HL-60/S4 treated with phorbol 12-myristate 13-acetate at 8.2 ng/mL for 4 days and 3 days (cell line): ENCODE results near the gene PDE8A.

Experiments used
- in situ Hi-C: fragments of 300-500 bp; cut with MboI; formaldehyde crosslinking; loops from 2 replicates; pipeline ENCODE4 v1.15.0; 2022; ENCODE audit warnings: low sequenced_read_pairs

The PDE8A gene, protein sequence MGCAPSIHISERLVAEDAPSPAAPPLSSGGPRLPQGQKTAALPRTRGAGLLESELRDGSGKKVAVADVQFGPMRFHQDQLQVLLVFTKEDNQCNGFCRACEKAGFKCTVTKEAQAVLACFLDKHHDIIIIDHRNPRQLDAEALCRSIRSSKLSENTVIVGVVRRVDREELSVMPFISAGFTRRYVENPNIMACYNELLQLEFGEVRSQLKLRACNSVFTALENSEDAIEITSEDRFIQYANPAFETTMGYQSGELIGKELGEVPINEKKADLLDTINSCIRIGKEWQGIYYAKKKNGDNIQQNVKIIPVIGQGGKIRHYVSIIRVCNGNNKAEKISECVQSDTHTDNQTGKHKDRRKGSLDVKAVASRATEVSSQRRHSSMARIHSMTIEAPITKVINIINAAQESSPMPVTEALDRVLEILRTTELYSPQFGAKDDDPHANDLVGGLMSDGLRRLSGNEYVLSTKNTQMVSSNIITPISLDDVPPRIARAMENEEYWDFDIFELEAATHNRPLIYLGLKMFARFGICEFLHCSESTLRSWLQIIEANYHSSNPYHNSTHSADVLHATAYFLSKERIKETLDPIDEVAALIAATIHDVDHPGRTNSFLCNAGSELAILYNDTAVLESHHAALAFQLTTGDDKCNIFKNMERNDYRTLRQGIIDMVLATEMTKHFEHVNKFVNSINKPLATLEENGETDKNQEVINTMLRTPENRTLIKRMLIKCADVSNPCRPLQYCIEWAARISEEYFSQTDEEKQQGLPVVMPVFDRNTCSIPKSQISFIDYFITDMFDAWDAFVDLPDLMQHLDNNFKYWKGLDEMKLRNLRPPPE

DNA sequence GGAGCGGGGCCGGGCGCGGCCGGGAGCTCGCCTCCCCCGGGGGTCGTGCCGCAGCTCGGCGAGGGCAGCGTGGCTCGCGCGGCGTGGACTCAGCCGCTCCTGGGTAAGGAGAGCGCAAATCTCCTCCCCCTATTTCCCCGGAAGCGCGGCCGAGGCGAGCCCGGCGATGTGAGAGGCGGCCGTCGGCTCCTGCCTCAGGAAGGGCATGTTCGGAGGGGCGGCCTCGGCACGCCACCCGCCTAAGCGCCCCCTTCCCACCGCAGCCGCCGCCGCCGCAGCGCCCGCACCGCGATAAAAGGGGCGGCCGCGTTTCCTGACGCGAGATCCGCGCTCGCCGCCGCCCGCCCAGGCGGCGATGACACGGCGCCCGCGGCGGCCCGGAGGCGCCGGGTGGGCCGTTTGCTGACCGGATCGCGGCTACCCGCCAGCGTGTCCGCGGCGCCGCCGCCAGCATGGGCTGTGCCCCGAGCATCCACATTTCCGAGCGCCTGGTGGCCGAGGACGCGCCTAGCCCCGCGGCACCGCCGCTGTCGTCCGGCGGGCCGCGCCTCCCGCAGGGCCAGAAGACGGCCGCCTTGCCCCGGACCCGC, at the start of gene PDE8A:
TSS of gene PDE8A (plus strand) at position 146 of the 590 bp plus-strand sequence. CDS start at position 453, 307 bp downstream.
- in situ Hi-C loops, result no loop called here

DNA sequence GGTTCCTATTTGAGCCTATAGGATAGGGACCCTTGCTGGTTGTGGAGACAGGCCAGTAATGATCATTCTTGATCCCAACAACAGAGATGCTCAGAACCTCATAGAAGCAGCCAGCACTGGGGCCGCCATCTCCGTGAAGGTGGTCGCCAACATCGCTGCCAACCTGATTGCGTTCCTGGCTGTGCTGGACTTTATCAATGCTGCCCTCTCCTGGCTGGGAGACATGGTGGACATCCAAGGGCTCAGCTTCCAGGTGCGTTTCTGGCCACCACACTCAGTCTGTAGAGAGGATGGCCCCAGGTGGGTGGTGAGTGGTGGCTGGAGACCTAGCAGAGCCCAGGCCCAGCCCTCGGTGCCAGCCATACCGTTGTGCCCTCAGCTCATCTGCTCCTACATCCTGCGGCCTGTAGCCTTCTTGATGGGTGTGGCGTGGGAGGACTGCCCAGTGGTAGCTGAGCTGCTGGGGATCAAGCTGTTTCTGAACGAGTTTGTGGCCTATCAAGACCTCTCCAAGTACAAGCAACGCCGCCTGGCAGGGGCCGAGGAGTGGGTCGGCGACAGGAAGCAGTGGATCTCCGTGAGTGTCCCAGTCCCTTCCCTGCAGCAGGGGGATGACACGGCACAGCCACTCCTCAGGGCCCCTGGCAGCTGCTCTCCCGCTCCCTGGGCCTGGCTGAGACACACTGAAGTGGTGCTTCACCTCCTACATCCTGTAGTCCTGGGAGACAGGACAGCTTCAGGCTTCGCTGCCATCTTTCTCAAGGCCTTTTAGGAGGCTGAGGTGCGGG, 46.5 kb upstream of the PDE8A start:
- in situ Hi-C loops, result no loop called here

DNA sequence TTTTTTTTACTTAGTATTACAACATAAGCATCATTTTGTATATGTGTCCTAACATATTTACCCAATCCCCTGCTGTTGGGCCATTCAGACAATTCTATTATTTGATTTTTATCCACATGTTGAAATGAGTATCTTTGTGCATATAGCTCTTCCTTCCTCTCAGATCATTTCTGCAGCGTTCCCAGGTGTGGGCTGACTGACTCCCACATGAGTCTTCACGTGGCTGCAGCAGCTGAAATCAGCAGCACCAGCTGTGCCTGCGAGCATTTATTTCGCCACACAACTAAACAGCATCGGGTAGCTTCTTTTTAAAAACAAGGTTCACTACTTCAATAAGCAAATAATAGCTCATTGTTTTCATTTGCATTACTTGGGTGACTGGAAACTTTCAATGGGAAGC, 44.5 kb upstream of the PDE8A start:
- in situ Hi-C loops, result no loop called here

DNA sequence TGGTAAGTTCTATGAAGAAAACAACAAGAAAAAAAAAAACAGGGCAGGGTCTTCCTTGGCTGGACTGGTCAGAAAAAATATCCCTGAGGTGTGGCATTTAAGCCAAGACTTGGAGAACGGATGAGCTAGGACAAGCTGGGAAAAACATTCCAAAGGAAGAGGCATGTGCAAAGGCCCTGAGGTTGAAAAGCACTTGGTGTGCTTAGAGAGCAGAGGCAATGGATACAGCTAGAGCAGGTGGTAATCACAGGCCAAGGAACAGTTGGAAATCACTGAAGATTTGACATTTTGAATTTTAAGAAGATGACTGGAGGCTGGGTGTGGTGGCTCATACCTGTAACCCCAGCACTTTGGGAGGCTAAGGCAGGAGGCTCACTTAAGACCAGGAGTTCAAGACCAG, 42.9 kb upstream of the PDE8A start:
- in situ Hi-C loops, result no loop called here

DNA sequence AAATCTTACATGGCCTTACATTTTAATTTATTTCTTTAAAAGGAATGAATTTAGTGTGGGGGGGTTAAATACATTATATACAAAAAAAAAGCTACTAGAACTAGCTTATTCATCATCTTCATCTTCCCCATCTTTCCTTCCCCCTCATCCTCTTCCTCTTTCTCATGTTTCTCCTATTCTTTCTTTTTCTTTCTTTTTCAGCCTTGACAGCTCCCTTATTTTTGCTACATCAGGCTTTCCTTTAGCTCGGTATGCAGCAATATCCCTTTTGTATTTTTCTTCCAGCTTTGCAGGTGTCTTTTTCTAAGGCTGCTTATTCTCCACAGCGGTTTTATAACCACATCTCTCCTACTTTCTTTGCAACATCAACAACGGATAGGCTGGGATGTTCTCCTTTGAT, 41.3 kb upstream of the PDE8A start:
- in situ Hi-C loops, result no loop called here

DNA sequence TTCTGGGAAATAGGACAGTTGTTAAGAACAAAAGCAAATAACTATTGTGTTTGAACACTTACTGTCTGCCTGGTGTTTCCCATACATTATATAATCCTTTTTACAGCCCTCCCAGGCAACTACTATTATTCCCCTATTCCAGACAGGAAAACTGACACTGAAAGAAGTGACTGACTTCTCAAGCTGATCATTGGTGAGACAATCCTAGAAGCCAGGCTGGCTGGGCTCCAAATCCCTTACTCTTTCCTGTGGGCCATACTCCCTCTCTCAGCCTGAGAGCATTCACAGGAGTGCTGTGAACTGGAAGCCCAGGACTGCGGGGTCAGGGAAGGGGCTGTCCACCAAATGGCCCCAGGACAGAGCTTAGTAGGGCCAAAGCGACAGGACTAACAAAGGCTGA, 39.2 kb upstream of the PDE8A start:
- in situ Hi-C loops, result no loop called here

DNA sequence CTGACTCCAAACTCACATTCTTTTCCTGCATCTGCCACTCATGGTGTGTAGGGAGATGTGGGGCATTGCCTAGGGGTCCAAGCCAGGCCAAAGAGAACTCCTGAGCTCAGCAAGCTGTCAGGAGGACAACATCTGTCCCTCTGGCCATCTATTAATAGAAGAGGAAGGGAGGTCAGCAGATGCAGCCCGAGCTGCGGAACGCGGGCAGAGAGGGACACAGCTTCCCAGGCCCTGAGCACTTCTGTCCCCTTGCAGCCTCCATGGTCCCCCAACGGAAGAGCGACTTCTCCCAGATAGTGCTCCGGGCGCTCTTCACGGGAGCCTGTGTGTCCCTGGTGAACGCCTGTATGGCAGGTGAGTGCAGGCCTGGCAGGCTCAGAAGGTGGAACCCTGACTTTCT, 37.3 kb upstream of the PDE8A start:
- in situ Hi-C loops, result no loop called here

DNA sequence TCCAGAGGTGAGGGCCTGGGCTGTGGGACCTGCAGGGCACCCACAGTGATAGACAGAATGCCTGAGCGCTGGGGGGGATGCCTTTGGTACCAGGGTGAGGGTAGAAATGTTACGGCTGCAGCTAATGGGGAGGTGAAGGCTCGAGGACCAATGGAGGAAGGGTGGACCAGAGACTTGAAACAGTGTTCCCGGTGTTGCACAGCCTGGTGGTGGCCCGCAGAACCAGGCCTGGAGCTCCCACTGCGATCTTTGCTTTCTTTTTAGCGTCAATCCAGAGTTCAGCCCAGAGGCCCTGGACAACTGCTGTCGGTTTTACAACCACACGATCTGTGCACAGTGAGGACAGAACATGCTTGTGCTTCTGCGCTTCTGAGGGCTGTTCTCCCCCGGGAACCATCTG, 36.8 kb upstream of the PDE8A start:
- in situ Hi-C loops, result no loop called here

DNA sequence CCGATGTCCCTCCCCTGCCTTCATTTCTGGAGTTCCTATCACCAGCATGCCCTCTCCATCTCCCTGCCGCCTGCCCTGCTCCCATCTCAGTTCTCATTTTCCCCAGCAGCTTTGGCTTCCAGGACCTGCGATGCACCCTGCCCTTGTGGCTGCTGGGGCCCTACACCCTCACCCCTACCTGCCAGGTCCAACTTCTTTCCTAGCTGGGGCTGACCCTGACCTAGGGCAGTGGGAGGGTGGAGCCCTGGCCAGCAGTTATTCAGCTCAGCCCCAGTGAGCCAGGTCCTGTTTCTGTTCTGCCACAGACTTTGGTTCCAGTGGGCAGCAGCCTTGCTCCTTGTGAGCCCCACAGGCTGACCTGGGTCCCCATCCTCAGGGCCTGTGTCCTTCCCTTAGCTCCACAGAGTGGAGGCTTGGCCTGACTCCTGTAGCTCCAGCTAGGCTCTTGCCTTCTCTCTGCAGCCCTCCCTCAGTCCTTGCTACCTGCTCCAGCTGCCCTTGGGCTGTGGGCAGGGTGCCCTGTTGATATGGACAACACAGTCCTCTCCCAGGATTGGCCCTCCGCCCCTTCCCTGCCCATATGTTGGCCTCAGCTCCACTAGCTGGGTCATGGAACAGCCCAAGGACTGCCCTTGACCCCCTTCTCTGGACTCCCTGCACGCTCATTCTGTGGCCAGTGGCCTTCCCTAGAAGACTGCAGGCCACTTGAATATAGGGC, 34.7 kb upstream of the PDE8A start:
- in situ Hi-C loops, result no loop called here

DNA sequence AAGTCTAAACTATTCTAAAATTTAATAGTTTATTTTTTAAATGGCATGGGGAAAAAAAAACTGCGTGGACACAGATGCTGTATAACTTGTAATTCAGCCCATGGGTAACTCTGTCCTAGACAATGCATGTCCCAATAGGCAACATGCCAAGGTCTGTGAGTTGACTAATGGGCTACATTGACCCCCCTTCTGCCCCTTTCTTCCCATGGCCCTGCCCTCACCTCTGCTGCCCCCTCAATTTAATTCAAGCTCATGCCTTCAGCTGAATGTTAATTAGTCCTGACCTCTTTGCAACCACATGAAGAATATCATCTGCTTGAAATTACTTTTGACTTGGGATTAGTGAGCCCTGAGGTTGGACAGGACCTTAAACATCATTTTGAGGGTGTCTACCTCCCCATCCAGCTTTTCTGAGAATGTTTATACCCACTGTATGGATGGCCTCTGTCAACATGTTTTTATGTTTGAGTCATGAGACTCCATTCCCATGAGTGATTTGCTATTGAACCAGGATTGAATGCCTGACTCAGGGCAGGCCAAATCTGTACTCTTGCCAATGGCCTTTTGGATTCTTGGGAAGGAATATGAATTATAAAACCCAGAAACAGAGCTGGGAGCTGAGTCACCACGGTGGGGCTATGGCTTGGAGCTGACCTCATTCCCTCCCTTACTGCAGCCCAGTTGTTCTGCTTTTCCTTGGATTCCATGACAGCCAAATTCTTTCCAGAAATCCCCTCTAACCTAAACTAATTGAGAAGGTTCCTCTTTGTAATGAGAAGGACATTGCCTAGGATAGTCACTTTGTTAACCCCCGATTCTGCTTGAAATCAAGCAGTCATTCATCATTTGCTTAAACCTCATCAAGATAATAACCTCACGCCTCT, 33.5 kb upstream of the PDE8A start:
- in situ Hi-C loops, result no loop called here

DNA sequence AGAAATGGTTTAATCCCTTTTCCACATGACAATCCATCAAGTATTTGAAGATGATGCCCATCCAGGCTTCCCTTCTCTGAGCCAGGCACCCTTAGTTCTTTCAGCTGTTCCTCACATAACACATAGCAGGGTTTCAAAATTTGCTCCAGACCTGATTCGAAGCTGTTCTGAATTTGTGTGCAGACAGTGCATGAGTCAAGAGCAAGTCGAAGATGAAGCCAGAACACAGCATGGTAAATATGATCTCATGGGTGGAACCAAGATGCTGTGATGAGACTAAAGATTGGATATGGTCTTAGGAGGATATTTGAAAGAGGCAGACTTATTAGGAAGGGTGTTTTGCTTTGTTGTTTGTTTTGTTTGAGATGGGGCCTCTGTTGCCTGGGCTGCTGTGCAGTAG, 32.6 kb upstream of the PDE8A start:
- in situ Hi-C loops, result no loop called here

DNA sequence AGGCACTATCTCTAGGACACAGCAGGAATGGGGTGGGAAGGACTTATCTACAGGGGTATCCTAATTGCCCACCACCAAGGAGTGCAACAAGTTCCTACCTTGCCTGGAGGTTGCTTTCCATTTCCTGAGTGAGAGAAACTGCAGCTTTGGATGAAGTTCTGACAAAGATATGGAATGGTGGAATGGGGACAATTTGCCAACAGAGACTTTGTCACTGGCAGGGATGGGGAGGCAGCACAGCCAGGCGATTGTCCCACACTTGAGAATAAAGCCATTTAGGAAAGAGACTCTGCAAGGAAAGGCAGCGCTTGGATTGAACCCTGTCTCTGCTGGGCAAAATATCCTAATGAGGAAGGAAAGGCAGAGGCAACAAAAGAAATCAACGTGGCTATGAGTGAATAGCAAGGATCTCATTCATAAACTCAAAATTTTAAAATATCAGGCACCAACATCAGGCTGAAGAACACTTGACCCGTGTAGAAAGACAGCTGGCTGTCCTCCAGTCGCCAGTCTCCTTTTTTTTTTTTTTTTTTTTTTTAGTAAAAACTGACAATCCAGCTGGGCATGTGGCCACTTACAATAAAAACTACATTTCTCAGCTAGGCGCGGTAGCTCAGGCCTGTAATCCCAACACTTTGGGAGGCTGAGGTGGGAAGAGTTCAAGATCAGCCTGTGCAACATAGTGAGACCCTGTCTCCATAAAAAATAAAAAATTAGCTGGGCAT, 31.6 kb upstream of the PDE8A start:
- in situ Hi-C loops, result no loop called here

DNA sequence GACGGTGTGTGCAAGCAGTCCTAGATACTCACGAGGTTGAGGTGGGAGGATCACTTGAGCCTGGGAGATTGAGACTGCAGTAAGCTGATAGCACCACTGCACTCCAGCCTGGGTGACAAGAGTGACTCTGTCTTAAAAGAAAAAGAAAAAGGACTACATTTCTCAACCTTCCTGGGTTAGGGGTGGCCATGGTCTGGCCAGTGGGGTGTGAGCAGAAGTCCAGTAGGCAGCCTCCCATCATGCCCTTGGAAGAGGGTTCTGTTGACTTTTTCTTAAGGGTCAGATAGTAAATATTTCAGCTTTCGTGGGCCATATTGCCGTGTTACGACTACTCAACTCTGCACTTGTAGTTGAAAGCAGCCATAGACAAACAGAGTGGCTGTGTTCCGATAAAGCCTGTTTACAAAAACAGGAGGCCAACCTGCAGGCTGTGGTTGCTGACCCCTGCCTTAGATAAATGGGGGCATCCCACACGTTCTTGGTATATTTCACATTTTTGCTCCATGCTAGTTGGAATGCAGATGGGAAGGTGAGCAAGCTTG, 31.0 kb upstream of the PDE8A start:
- in situ Hi-C loops, result no loop called here

DNA sequence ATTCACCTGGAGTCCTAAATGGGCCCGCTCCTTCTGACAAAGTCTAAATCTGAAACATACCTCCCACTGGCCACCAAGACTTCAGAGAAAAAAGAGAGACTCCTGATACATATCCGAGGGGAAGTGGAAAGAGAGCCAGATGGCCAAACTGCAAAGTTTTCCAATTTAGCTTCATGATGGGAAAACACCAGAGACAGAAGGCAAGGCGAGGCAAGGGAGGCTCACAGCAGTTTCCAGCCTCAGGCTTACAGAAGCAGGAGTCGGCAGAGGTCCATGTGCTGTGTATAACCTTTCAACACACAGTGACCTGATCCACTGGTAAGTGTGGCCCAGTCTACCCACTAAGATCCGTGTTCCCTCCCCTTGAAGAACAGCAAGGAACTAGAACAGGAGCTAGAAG, 29.9 kb upstream of the PDE8A start:
- in situ Hi-C loops, result no loop called here

DNA sequence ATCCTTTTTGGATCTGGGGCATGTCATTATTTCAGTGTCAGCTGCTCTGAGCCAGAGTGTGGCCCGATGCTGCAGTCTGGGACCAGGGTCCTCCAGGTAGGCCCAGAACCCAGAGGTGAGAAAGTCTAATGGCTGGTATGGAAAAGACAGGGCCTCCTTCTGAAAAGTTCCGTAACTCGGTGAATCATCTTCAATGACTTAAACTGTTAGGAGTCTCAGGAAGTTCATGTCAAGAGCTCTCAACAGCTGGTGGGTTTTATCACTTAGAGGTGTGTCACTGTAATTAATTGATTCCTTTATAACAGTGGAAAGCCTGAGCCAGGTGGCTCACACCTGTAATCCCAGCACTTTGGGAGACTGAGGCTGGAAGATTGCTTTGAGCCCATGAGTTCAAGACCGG, 28.5 kb upstream of the PDE8A start:
- in situ Hi-C loops, result no loop called here

DNA sequence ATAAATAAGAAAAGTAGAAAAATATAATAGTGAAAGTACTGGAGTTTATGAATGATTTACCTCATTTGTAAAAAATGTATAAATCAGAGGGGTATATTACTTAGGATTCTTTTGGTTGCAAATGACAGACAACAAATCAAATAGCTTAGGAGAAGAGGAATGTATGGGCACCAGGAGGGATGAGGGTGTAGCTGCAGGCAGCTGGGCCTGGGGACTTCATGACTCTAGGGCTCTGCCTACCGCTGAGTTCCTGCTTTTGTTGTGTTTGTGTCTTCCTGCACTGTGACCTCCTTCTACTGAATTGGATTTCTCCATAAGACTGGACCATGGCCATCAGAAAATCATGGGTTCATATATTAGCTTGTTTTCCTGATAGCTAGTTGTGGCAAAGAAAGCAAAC, 27.9 kb upstream of the PDE8A start:
- in situ Hi-C loops, result no loop called here

DNA sequence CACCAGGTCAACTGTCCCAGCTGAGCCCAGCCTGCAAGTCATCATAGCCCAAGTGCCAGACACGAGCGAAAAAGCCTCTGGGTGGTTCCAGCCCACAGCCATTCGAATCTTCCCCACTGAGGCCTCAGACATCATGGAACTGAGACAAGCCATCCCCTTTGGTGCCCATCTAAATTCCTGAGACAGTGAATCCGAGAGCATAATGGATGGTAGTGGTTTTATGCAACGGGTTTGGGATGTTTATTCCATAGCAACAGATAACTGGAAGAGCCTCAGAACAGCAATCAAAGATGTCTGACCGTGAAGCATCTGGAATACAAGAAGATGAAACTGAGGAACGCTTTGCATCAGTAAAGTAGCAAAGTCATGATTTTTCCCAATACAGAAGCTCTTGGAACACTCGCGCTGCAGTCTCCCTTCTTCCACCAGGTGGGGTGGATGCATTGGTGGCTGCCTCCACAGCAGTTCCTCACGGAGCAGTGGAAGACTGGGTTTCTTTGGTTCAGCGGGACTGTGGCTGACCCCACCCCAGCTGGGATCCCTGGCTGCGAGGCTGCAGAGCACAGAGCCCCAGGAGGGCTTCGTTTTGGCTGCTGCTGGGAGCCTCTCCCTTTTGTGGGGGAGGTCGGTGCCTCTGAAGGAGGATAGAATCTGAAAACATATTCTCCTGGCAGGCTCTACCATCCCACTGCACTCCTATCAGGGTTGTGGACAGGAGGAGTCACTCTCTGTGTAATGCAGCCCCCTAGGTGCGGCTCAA, 26.4 kb upstream of the PDE8A start:
- in situ Hi-C loops, result no loop called here

DNA sequence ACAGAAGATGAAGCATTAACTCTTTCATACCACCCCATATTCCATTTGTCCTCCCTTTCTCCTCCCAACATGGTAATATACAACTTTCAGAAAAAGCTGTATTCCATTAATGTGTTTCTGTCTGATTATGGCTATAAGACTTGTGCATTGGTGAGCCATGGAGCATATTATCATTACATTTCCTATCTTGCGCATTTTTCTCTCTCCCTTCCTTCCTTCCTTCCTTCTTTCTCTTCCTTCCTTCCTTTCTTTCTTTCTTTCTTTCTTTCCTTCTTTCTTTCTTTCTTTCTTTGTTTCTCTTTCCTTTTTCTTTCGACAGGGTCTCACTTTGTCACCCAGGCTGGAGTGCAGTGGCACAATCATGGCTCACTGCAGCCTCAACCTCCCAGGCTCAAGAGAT, 25.5 kb upstream of the PDE8A start:
- in situ Hi-C loops, result no loop called here
